Nephron (organoid): ENCODE measurements around the gene WNT3.

ENCODE experiments used
- H3K27ac Mint-ChIP-seq, 3 experiments: 2 replicates each; pipeline ENCODE4 v1.8.0; 2020; ENCODE audit warnings: mixed read lengths in 3 of 3, mild to moderate bottlenecking in 2 of 3, moderate library complexity in 1 of 3
- H3K27me3 Mint-ChIP-seq: 2 replicates; pipeline ENCODE4 v1.8.0; 2021; ENCODE audit warnings: low read depth, mild to moderate bottlenecking, moderate library complexity, mixed read lengths
- H3K36me3 Mint-ChIP-seq: 2 replicates; pipeline ENCODE4 v1.8.0; 2020; ENCODE audit warnings: low read depth, mixed read lengths
- H3K4me1 Mint-ChIP-seq: 2 replicates; pipeline ENCODE4 v1.8.0; 2020; ENCODE audit warnings: mixed read lengths
- H3K4me3 Mint-ChIP-seq, 3 experiments: 2 replicates each; pipeline ENCODE4 v1.8.0; 2020; ENCODE audit warnings: mild to moderate bottlenecking in 3 of 3, mixed read lengths in 3 of 3, moderate library complexity in 2 of 3
- H3K9me3 Mint-ChIP-seq: 2 replicates; pipeline ENCODE4 v1.8.0; 2020; ENCODE audit warnings: mixed read lengths
- TF ChIP-seq, protein P1 (sequence below), 3 experiments: fragments of 200-600 bp; sonication (generic); IDR thresholded peaks; one replicate each; pipeline ENCODE4 v1.5.0; 2021; ENCODE audit warnings: antibody characterized with exemption in 3 of 3; ENCODE audit not compliant: unreplicated experiment in 3 of 3

WNT3 gene

DNA sequence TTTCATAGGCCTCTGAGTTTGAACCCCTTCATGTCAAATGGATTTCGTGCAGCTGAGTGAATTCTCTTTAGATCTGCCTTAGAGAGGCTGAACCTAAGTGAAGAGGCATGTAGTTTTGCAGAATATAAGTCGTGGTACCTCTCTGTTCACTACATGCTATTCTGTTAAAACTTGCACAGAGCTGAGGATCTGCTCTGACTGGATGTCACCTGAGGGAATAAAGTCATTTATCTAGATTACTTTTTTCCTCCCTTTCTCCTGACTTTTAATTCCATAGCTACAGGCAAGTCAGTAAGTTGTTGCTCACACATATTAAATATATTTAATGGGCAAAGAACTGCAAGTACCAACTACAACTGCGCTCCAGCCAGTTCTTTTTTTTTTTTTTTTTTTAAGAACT lies 64.7 kb downstream of the WNT3 start:
- peaks cover 17% of the 10 kb centered on the region for H3K4me1 Mint-ChIP-seq
- peaks cover 29% of the 10 kb centered on the region for H3K36me3 Mint-ChIP-seq
- H3K27me3 Mint-ChIP-seq: no peaks in the 10 kb centered on the region
- no peak overlapping the region for H3K4me3 Mint-ChIP-seq
- H3K27ac Mint-ChIP-seq: no peak overlapping the region
- no peaks in the 10 kb centered on the region for H3K9me3 Mint-ChIP-seq
- TF ChIP-seq, protein P1, sequence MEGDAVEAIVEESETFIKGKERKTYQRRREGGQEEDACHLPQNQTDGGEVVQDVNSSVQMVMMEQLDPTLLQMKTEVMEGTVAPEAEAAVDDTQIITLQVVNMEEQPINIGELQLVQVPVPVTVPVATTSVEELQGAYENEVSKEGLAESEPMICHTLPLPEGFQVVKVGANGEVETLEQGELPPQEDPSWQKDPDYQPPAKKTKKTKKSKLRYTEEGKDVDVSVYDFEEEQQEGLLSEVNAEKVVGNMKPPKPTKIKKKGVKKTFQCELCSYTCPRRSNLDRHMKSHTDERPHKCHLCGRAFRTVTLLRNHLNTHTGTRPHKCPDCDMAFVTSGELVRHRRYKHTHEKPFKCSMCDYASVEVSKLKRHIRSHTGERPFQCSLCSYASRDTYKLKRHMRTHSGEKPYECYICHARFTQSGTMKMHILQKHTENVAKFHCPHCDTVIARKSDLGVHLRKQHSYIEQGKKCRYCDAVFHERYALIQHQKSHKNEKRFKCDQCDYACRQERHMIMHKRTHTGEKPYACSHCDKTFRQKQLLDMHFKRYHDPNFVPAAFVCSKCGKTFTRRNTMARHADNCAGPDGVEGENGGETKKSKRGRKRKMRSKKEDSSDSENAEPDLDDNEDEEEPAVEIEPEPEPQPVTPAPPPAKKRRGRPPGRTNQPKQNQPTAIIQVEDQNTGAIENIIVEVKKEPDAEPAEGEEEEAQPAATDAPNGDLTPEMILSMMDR (IDR thresholded peaks at IDR 0.05; ENCODE audit: unreplicated experiment in 3 of 3): no peak

DNA sequence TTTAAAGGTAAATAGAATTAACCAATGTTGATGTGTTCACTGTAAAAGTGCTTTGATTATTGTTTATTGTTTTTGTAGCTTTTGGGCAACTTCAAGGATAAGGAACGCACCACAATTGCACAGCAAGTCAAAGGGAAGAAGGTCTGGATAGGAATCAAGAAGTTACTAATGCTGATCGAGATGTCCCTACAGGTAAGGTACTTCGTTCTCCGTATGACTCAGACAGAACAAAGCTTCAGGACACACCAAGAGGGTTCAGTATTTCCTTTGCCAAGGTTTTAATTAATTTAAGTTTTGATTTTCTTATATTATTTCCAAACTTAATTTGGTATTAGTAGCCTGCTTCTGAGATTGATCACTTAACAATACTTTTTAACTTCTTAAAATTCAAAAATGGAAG lies 67.1 kb downstream of the WNT3 start:
- Mint-ChIP-seq H3K36me3 (peaks cover 26% of the 10 kb centered on the region), H3K4me3 (no peak overlapping the region), H3K4me1 (peaks cover 7% of the 10 kb centered on the region), H3K27me3 (no peaks in the 10 kb centered on the region), H3K27ac (no peak overlapping the region), H3K9me3 (no peaks in the 10 kb centered on the region)
- TF ChIP-seq, protein P1 (IDR thresholded peaks at IDR 0.05; ENCODE audit: unreplicated experiment in 3 of 3): no peak

DNA sequence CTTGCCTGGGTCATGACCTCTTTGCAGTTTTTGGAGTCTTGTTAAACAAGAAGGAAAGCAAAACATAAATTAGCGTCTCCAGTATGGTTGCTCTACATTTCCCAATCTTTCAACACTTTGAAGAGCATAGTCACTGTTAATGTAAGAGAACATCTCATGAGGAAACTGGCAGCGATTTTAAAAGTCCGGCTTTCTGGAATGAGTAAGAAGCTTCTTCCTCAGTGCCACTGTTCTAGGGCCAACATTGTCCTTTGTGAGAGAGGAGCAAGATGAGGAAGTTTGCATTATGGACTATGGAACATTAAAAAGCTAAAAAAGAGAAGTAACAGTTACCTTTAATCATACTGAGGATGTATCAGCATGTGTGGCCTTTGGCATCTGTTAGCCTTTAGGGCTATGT lies 73.1 kb downstream of the WNT3 start:
- no peaks in the 10 kb centered on the region for H3K27me3 Mint-ChIP-seq
- no peak overlapping the region for H3K4me3 Mint-ChIP-seq
- no peaks in the 10 kb centered on the region for H3K4me1 Mint-ChIP-seq
- peaks cover 15% of the 10 kb centered on the region for H3K36me3 Mint-ChIP-seq
- H3K9me3 Mint-ChIP-seq: no peaks in the 10 kb centered on the region
- TF ChIP-seq, protein P1 (IDR thresholded peaks at IDR 0.05; ENCODE audit: unreplicated experiment in 3 of 3): no peak
- H3K27ac Mint-ChIP-seq: no peak overlapping the region

DNA sequence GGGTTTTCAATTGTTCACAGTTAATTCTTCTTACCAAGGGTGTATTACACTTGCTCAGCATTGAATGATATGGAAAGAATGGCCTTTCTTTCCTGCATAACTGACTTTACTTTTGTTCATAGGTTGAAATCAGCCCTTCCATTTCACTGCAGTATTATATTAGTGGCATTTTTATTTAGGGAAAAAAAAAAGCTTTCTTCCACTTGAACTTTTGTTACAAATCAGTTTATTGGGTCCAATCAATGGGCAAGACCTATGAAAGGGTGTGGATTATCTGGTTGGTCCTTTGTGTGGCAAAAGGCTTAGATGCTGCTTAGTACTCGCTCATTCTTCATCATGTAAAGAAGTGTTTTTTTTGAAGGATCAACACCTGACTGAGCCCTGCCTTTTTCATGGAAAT lies 74.1 kb downstream of the WNT3 start:
- peaks cover 10% of the 10 kb centered on the region for H3K36me3 Mint-ChIP-seq
- H3K9me3 Mint-ChIP-seq: no peaks in the 10 kb centered on the region
- no peaks in the 10 kb centered on the region for H3K27me3 Mint-ChIP-seq
- TF ChIP-seq, protein P1 (IDR thresholded peaks at IDR 0.05; ENCODE audit: unreplicated experiment in 3 of 3): no peak
- no peak overlapping the region for H3K27ac Mint-ChIP-seq
- no peaks in the 10 kb centered on the region for H3K4me1 Mint-ChIP-seq
- H3K4me3 Mint-ChIP-seq: no peak overlapping the region

DNA sequence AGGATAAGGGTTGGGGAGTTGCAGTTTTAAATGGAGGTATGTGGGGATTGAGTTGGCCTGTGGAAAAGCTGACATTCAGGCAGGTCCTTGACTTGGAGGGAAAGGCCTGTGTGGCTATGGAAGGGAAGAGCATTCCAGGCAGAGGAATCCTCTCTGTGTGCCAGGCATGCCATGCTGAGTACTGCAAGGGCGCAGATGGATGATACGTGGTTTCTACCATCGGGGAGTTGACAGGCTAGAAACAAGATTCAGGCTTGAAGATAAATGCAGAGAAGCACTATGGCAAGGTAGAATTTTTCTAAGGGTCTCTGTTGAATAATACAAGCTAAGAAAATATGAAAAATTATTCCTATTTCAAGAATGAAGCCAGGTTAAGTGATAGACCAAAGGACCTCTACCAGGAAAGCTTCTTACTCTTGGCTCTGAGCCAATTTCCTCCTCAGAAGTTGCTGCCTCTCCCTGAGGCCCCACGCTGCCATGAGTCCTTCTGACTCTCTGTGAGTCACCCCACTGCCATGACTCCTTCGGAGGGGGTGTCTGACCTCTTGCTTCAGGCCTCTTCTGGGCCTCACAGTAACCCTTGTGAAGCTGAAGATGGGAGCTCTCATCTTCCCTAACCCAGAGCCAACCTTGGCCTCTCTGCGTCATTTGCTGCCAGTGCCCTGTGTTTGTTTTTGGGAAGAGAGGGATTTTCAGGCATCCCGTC lies 75.8 kb downstream of the WNT3 start:
- H3K4me1 Mint-ChIP-seq: no peaks in the 10 kb centered on the region
- H3K27ac Mint-ChIP-seq: no peak overlapping the region
- TF ChIP-seq, protein P1 (IDR thresholded peaks at IDR 0.05; ENCODE audit: unreplicated experiment in 3 of 3): no peak
- H3K4me3 Mint-ChIP-seq: no peak overlapping the region
- peaks cover 8% of the 10 kb centered on the region for H3K36me3 Mint-ChIP-seq
- H3K9me3 Mint-ChIP-seq: no peaks in the 10 kb centered on the region
- no peaks in the 10 kb centered on the region for H3K27me3 Mint-ChIP-seq

DNA sequence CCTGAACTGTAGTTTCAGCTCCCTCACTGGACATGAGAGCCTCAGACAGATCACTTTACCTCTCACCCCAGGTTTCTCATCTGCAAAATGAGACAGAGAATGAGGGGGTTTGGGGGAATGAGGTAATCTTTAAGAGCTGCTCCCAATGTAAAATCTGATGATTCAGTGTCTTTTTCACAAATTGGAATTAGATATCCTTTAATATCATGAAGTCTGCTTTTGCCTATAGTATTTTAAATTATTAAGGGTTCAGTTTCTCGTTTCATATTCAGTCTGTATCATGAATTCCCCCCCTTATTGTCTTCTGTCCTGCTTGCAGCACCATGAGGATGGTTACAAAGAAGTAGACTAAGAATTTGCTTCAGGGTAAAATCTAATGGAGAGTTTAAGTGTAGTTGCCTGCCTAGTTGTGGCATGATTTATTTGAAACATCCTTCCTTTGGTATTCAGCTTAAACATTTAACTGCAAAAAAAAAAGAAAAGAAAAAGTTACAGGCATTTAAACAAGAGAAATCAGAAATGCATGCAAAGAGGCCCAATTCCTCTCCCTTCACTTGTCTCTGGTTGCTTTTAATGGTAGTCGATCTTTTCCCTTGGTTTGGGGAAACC lies 77.3 kb downstream of the WNT3 start:
- H3K4me3 Mint-ChIP-seq: no peak overlapping the region
- H3K9me3 Mint-ChIP-seq: no peaks in the 10 kb centered on the region
- TF ChIP-seq, protein P1 (IDR thresholded peaks at IDR 0.05; ENCODE audit: unreplicated experiment in 3 of 3): no peak
- H3K27me3 Mint-ChIP-seq: no peaks in the 10 kb centered on the region
- peaks cover 3% of the 10 kb centered on the region for H3K36me3 Mint-ChIP-seq
- H3K4me1 Mint-ChIP-seq: no peaks in the 10 kb centered on the region
- no peak overlapping the region for H3K27ac Mint-ChIP-seq
